Vagina (tissue), 2 donors: ENCODE results near the gene MAP3K14. TPM values are rescaled to one million over a fixed set of nuclear protein-coding genes. Genes with fewer than 3 reads are reported as not detected.

Source experiments
- DNase-seq, 2 donors: peaks; one replicate each; pipeline ENCODE4 v3.0.0-alpha.2; 2017; ENCODE audit errors: extremely low spot score in 2 of 2
- H3K27ac ChIP-seq: fragments of 200-600 bp; sonication (generic); one replicate; pipeline ENCODE4 v1.5.1; 2019
- H3K27me3 ChIP-seq: fragments of 200-600 bp; sonication (generic); one replicate; pipeline ENCODE4 v1.5.1; 2019
- H3K36me3 ChIP-seq, 2 donors: fragments of 200-600 bp; sonication (generic); one replicate each; pipeline ENCODE4 v1.5.1; 2017 to 2019
- H3K4me1 ChIP-seq: fragments of 200-600 bp; sonication (generic); one replicate; pipeline ENCODE4 v1.5.1; 2019
- H3K4me3 ChIP-seq, 2 donors: fragments of 200-600 bp; sonication (generic); 1 replicate in 1 of 2; 2 replicates in 1 of 2; pipeline ENCODE4 v1.5.1; 2016 to 2019
- H3K9me3 ChIP-seq: fragments of 200-600 bp; sonication (generic); one replicate; pipeline ENCODE4 v1.5.1; 2019
- CTCF ChIP-seq, 3 experiments: fragments of 450-650 bp in 2 of 3; fragments of 200-600 bp in 1 of 3; sonication (generic) in 1 of 3; IDR thresholded peaks; one replicate each; pipeline ENCODE4 v1.5.1; 2017 to 2019; ENCODE audit warnings: antibody characterized with exemption in 3 of 3, mild to moderate bottlenecking in 2 of 3, moderate library complexity in 2 of 3
- POLR2A ChIP-seq, 2 donors: fragments of 450-650 bp; IDR thresholded peaks; one replicate each; pipeline ENCODE4 v1.6.1; 2017; ENCODE audit warnings: antibody characterized with exemption in 2 of 2, mild to moderate bottlenecking in 2 of 2, moderate library complexity in 2 of 2
- POLR2AphosphoS5 ChIP-seq, 2 donors: sonication (generic); formaldehyde crosslinking; IDR thresholded peaks; one replicate each; pipeline ENCODE4 v1.9.0; 2017; ENCODE audit warnings: antibody characterized with exemption in 2 of 2, mild to moderate bottlenecking in 2 of 2, low read depth in 1 of 2; ENCODE audit not compliant: insufficient read depth in 1 of 2
- intact Hi-C: fragments of 100-400 bp; cut with DNase I; formaldehyde crosslinking; loops from one replicate; pipeline ENCODE4 v1.15.1; 2023
- total RNA-seq: library from RNA; depleted of rRNA; stranded (reverse); fragments of >200 nt; gene quantifications from one replicate; pipeline ENCODE4 v1.2.3, GENCODE V29; 2016

The MAP3K14 gene
- total RNA-seq, 1 donor from 2014 or later: 9.8 TPM

GRCh38 chr17:45225051-45225700, 91.6 kb downstream of the MAP3K14 start:
- intact Hi-C loops: no loop called here
- Histone ChIP-seq H3K36me3 (no peaks in the 10 kb centered on the region), H3K4me3 (peak overlapping the region in 1 of 2 donors; percentile 3), H3K27me3 (no peaks in the 10 kb centered on the region), H3K27ac (peak overlapping the region; percentile 85), H3K4me1 (peaks cover 68% of the 10 kb centered on the region), H3K9me3 (no peaks in the 10 kb centered on the region)
- no peak for TF ChIP-seq CTCF (IDR thresholded peaks at IDR 0.05)
- no peak for TF ChIP-seq POLR2A (IDR thresholded peaks at IDR 0.05)
- TF ChIP-seq POLR2AphosphoS5 (IDR thresholded peaks at IDR 0.05; ENCODE audit: insufficient read depth in 1 of 2, low read depth in 1 of 2): no peak
- no peak for DNase-seq

GRCh38 chr17:45224671-45225050, 92.2 kb downstream of the MAP3K14 start:
- no peak for TF ChIP-seq POLR2A (IDR thresholded peaks at IDR 0.05)
- TF ChIP-seq POLR2AphosphoS5 (IDR thresholded peaks at IDR 0.05; ENCODE audit: insufficient read depth in 1 of 2, low read depth in 1 of 2): no peak
- no peak for TF ChIP-seq CTCF (IDR thresholded peaks at IDR 0.05)
- peak overlapping the region in 1 of 2 donors; percentile 3 for H3K4me3 ChIP-seq
- peak overlapping the region; percentile 85 for H3K27ac ChIP-seq
- no peak for DNase-seq
- H3K9me3 ChIP-seq: no peaks in the 10 kb centered on the region
- H3K4me1 ChIP-seq: peaks cover 64% of the 10 kb centered on the region
- H3K27me3 ChIP-seq: no peaks in the 10 kb centered on the region
- no peaks in the 10 kb centered on the region for H3K36me3 ChIP-seq
- intact Hi-C loops: loop anchor here (5.0 kb wide), 2 partner anchors 163 to 433 kb away; no protein-coding TSS in a partner anchor

GRCh38 chr17:45223539-45224528, 93.0 kb downstream of the MAP3K14 start:
- intact Hi-C loops: loop anchor here (5.0 kb wide), 2 partner anchors 163 to 433 kb away; no protein-coding TSS in a partner anchor

GRCh38 chr17:45222996-45223538, 93.8 kb downstream of the MAP3K14 start:
- Histone ChIP-seq H3K27ac (peak overlapping the region; percentile 85), H3K9me3 (no peaks in the 10 kb centered on the region), H3K4me3 (peak overlapping the region; percentile 53 to 92), H3K27me3 (no peaks in the 10 kb centered on the region), H3K4me1 (peaks cover 54% of the 10 kb centered on the region), H3K36me3 (no peaks in the 10 kb centered on the region)
- intact Hi-C loops: loop anchor here (5.0 kb wide), 2 partner anchors 164 to 434 kb away; no protein-coding TSS in a partner anchor
- no peak for DNase-seq
- TF ChIP-seq POLR2AphosphoS5 (IDR thresholded peaks at IDR 0.05; ENCODE audit: insufficient read depth in 1 of 2, low read depth in 1 of 2) (no peak), CTCF (IDR thresholded peaks at IDR 0.05) (no peak), POLR2A (IDR thresholded peaks at IDR 0.05) (no peak)

More at GRCh38 chr17:45223539-45224528, 93.0 kb downstream of the MAP3K14 start:
- H3K27ac ChIP-seq: peak overlapping the region; percentile 85
- TF ChIP-seq POLR2AphosphoS5 (IDR thresholded peaks at IDR 0.05; ENCODE audit: insufficient read depth in 1 of 2, low read depth in 1 of 2) (no peak), POLR2A (IDR thresholded peaks at IDR 0.05) (no peak), CTCF (IDR thresholded peaks at IDR 0.05) (no peak)
- H3K36me3 ChIP-seq: no peaks in the 10 kb centered on the region
- no peak for DNase-seq
- no peaks in the 10 kb centered on the region for H3K27me3 ChIP-seq
- H3K9me3 ChIP-seq: no peaks in the 10 kb centered on the region
- peak overlapping the region in 1 of 2 donors; percentile 53 for H3K4me3 ChIP-seq
- peaks cover 61% of the 10 kb centered on the region for H3K4me1 ChIP-seq
